SK-MEL-5 (cell line): ENCODE results near the gene LRGUK. TPM values are rescaled to one million over a fixed set of nuclear protein-coding genes. Genes with fewer than 3 reads are reported as not detected.
"Not testable (repeated sequence)": the region's sequence is repeated elsewhere in the genome, so short reads cannot be mapped to it uniquely, and the experiment has no call there.

Source experiments
- DNase-seq: peaks from one replicate; pipeline ENCODE4 v3.0.0-alpha.2; 2016; ENCODE audit warnings: low read depth, low spot score
- in situ Hi-C: cut with HindIII; loops from 2 replicates; pipeline ENCODE4 v1.10.0; 2016; ENCODE audit warnings: low sequenced_read_pairs, high pct_unique_total_duplicates, low pct_unique_long_range_greater_than_20kb
- total RNA-seq: library from RNA; depleted of rRNA; stranded (reverse); fragments of >200 nt; shearing (Covaris generic); gene quantifications from 2 replicates; pipeline ENCODE4 v1.2.3, GENCODE V29; 2014

Gene LRGUK
- total RNA-seq, 1 experiment from 2014 or later = 9.9 TPM

DNA sequence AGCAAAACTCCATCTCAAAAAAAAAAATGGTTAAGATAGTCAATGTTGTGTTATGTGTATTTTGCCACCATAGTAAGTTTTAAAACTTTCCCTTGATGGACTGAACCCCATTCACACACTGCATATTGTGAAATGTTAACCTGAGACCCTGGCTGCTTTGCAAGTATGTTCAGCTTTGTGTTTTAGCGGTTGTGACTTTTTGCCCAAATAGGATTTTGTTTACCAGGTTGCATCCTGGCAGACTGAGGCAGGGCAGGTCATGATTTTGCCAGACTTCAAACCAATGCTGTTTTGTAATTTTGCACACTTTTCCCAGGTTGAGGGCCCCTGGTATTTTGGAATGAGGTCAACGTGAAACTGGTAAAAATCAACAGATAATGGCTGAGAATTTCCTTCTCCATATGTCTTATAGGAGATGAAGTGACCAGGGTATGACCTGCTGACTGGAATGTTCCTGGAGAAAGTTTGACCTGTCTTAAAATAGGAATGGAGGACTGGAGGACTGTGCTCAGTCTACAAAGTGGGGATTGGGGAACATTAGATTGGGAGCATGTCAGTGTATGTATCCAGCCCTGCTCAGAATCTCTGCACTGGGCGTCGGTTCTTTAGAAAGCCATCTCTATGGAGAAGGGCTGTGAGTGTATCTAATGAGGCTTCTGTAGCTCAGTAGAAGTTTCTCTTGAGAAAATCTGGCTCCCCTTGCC is 76.2 kb downstream of the LRGUK start:
- in situ Hi-C loops = no loop called here
- no peak for DNase-seq

DNA sequence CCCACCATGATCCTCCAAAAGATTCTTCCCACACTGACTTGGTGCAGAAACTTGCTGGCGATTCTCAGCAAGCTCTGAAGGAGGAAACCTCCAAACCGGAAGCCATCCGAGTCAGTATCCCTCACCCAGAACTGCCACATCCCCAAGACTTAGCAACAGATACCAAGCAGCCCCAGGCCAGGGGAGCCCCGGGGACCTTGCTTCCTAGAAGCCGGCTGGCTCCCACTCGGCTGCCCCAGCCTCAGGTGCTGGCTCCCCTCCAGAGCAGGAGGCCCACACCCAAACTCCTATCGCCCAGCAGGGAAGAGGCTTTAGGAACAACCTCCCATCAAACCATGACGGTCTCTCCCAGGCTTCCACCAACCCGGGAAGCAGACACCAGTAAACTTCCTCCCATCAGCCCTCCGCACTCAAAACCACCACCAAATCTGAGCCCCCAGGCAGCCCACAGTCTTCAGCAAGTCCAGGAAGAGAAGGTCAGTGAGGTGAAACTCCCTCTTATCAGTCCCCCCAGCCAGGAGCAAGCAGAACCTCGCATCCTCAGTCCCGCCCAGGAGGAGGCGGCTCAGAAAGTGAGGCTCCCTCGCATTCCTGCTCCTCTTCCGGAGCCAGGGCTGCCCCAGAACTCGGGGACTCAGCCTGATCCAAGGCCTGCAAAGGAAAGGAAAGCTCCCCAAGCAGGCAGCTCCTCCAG is 82.3 kb downstream of the LRGUK start:
- no peak for DNase-seq
- in situ Hi-C loops = no loop called here

DNA sequence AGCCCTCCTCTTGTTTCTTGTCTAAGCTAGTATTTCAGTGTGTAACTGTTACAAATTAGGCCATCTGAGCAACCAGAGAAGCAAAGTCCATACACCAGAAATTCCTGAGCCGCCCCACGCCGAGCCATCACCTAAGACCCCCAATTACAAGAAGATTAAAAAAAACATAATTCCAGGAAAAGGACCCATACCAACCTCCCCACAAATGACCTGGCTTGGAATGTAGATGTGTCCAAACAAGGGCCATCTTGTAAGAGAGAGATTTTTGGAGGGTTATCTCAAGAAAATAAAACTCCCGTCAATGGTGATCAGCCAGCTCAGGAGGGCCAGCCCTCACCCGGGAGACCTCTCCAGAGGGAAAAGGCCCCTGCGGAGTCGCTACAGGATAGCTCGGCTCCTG is 83.1 kb downstream of the LRGUK start:
- in situ Hi-C loops = no loop called here

DNA sequence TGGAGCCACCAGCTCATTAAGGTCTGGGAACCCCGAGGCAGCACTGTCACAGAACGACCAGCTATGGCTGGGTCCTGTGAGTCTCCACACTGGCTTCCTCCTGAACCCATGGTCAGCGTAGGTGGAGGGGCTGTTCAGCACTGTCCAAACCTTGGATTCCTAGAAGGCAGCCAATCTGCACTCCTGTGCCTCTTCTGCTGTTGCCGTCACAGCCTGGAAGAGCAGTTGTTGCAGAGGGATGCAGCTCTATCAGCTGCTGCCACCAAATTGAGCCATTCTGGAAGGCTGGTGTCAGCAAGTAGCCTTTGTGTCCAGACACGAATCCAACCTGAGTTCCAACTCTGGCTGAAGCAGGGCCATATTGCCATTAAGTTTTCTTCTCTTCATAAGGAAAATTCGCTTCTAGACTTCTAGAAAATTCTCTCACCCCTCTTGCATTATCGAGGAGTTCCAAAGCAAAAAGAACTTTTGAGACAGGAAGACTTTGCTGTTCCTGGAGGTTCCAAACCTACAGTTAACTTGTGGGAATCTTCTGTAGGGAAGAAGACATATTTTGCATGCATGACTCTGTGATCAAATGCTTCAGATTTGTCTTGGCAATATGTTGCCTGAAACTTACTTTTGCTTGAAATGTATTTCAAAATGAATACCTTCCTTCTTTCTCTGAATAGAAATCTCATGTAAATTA is 84.0 kb downstream of the LRGUK start:
- no peak for DNase-seq
- in situ Hi-C loops = no loop called here

More for the DNA sequence above, 83.1 kb downstream of the LRGUK start:
- DNase-seq = no peak

DNA sequence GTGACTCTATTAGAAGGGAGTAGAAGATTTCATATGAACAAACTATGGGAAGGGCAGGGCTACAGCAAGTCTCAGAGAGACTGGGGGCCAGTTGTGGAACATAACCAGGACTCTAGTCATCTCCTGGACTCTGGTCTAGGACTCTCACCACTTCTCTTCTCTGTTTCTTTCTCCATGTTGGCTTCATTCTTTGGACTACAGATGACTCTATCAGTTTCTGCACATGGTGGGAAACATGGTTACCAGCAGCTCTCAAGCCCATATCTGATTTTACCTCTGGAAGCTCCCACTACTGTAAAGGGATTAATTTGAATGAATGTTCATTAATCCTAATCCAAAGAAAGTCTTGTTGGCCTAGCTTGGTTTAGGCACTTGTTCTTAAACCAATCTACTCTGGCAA is 84.7 kb downstream of the LRGUK start:
- no peak for DNase-seq
- in situ Hi-C loops = no loop called here

DNA sequence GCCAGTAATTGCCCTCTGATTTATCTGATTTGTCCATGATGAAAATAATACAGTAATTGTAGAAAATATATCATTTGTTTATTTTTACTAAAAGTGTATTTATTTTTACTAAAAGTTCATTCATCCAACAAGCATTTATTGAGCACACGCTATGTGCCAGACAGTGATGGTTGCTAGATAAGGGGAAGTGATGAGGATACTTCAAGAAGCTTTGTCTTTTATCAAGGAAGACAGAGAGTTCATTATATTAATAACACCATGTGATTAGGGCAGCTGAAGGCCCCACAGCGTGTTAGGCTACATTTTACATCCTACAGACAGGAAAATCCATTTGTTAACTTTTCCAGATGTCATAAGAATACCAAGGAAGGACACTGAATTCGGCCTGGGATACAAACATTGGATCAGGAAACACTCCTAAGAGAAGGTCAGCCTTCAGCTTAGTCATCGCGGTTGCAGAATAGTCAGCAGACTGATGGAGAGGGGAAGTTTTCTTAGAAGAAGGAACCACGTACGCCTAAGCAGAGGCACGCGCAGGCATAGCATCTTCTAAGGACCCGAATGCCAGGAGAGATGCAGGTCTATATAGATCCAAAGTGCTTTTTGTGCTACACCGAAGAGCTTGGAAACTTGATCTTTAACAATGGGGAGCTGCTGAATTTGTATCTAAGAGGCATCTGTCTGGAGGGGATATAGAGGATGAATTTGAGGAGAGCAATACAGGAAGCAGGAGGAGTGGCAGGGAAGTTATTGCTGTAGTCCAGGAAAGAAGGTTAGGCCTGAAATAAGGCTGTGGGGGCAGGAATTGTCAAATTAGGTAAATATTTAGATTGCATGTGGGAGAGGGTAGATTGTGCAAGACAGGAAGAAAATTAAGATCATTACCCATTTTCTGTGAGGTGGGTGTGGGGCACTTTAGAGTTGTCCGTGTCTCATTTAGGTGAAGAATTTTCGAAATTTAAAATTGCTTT is 85.7 kb downstream of the LRGUK start:
- peak; percentile 100 for DNase-seq
- in situ Hi-C loops = no loop called here

DNA sequence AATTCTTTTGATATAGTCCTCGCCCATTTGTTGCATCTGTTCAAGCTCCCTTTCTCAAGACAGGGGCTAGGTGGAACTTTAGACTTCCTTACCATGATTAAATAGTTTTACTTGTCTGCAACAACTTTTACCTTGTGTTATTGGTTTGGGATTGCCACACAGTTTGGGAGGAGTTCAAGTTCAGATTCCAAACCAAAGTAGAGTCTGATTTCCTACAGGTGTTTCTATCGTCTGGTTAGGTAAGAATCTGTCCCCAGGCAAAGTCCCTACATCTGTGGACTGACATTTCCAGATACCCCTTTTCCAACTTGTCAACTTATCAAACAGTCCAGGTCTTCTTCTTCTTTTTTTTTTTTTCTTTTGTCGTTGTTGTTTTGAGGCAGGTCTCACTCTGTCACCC is 93.1 kb downstream of the LRGUK start:
- in situ Hi-C loops = no loop called here
- no peak for DNase-seq

DNA sequence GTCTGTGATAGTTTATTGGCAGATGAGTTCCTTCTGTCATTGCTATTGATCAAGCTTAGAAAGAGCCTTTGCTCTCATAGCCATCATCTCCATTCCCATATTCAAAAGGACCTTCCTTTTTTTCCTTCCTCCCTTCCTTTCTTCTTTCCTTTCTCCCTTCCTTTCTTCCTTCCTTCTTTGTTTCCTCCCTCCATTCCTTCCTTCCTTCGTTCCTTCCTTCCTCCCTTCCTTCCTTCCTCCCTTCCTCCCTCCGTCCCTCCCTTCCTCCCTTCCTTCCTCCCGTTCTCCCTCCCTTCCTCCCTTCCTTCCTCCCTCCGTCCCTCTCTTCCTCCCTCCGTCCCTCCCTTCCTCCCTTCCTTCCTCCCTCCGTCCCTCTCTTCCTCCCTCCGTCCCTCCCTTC is 104.2 kb downstream of the LRGUK start:
- DNase-seq, in situ Hi-C loops: not testable (repeated sequence)

DNA sequence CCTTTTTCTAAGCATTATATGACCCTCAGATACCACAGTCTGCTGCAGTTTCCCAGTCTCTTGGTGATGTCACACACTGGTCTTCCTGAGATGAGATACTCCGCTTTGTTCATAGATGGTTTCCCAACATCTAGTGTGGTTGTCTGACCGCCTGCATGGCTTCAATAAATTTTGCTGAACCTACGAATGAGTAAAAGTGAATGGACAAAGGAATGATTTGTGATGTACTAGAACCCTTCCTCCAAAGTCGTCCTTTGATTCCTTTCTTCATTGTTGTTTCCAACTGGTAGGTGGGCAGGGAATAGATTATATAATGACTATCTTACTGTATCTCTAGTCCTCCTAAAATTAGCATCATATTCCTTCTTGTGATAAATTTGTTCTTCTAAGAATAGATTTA is 107.1 kb downstream of the LRGUK start:
- DNase-seq = peak; percentile 85
- in situ Hi-C loops = no loop called here

DNA sequence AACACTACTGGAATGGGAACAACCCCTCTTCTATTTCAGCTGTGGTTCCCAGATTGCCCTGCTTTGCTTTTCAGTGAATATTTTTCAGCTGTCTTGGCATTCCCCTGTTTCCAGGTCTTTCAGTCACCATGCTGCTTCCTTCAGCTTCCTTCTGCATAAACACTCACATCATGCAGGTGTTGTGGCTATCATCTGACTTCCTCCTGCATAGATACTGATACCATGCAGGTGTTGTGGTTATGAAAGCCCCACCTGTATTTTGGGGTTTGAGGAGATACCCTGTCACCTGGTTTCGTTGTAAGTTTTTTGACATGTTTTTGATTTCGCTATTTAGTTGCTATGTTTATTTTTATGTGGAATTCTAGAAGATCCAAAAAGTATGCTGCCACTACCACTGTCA is 118.1 kb downstream of the LRGUK start:
- in situ Hi-C loops = no loop called here
- DNase-seq = no peak

DNA sequence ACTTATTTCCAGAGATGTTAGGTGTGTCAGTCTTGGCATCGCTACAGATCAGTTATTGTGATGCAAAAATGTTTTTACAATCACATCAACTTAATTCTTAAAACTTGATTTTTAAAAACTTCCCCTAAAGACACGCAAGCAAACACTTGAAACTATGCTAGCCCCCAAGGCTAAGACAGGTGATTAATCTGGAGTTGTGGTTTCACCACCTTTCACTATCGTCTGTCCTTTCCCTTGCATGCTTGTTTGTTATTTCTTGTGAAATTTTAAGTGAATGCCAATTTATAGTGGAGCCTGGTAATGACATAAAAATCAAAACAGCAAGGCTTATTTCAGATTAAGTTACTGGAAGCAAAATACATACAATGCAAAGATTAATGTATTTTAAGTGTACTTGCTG is 119.2 kb downstream of the LRGUK start:
- in situ Hi-C loops = no loop called here

DNA sequence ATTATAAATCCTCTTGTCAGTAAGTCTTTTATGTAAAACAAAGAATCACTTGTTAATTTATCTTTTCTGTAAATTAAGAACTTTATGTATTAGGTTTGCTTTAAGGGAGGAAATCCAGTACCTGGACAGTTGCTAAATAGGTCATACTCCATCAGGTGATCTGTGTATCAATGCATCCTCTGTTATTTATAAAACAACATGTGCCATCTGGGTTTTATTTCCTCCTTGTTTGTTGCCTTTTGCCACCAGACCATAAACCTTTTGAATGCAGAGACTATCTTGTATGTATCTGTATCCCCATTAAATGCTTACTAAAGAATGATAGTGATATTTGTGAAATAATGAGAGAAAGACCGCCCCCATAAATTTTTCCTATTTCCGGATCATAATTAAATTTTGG is 119.6 kb downstream of the LRGUK start:
- DNase-seq = peak; percentile 72
- in situ Hi-C loops = no loop called here

More for the DNA sequence above, 119.2 kb downstream of the LRGUK start:
- DNase-seq = no peak

DNA sequence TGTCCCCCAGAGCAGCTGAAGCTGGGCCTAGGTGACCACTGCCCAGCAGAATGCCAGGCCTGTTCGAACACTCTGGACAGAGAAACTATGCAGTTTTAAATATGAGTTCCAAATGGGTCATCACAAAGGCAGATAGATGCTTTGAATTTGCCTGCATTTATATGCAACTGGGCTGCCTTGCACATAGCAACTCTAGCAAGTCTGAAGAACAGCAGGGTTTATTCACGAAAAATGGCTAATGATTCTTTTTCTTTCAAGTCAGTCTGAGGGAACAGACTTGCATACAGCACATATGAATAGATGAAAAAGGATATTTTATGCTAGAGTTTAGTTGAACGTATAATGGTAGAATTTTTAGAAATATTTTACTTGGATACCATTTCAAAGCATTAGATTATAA is 121.1 kb downstream of the LRGUK start:
- in situ Hi-C loops = no loop called here
- DNase-seq = no peak

DNA sequence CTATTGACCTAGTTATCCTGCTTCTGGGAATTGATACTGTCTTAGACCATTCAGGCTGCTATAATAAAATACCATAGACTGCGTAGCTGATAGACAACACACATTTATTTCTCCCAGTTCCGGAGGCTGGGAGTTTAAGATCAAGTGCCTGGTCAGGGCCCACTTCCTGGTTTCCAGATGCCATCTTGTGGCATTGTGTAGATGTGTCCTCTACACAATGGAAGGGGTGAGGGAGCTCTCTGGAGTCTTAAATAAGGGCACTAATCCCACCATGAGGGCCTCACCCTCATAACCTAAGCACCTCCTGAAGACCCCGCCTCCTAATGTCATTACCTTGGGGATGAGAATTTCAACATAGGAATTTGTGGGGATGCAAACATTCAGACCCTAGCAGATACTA is 127.2 kb downstream of the LRGUK start:
- peak; percentile 65 for DNase-seq
- in situ Hi-C loops = no loop called here

DNA sequence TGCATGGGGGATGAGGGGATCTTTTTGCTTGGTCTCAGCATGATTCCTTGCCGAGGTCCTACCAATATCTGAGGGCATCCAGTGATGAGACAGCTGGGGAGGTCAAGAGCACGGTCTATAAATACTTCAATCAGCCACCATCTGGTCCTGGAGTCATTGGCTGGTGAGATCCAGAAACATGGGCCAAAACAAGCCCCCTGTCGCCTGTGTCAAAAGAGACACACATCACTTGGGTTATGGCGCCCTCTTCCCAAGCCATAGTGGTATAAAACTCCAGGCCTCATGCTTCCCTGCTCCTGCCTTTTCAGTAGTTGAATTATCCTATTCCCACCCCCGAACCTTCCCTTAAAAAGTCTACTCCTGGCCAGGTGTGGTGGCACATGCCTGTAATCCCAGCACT is 128.7 kb downstream of the LRGUK start:
- DNase-seq = peak; percentile 60
- in situ Hi-C loops = no loop called here

DNA sequence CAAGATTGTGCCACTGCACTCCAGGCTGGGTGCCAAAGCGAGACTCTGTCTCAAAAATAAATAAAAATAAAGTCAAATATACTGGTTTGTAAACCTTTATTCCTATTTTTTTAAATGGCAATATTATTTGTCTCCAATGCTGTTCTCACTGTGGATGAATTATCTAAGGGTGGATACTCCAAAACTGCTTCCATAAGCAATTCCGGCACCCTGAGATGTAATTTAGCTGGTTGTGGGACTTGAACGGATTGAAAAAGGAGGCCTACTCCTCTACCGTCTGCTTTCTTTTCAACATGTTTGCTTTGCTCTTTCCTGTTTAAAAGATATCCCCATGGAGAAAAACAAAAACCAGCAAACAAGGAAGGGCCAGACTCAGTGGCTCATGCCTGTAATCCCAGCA is 135.2 kb downstream of the LRGUK start:
- in situ Hi-C loops = no loop called here
- no peak for DNase-seq

DNA sequence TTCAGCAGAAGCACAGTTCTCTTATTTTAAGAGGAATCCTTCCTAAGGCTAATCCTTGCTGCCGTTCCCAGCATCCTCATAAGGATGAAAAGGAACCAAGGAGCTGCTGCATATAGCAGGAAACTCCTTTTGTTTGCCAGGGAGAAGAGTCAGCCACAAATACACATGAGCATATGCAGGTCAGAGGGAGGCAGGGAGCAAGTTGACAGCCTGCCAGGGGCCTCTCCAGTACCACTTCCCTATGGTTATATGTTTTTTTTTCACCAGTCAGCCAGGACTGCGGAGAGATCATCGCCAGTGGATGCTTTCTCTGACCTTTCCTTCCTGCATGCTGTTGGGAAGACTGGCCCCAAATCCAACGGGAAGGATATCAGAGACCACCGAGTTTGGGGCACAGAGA is 149.8 kb downstream of the LRGUK start:
- in situ Hi-C loops = no loop called here
- no peak for DNase-seq
